Measurements from ENCODE around the gene SUSD6.

The SUSD6 gene

DNA sequence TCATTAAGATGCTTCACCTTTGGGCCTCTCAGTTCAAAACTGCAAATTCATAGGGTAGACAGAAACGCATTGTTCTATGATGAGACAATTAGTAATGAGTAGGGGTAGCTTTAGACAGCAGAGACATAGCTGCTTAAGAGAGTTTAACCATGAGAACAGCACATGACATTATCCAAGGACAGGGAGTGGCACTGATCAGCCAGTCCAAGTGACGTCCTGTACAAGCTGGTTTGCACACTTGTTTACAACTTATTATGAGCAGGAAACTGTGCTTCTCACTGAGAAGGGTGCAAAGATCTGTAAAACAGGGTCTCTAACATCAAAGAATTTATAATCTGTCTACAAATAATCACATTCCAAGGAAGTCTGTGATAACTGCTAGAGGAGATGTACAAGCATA is 144.4 kb downstream of the SUSD6 start:
- Mint-ChIP-seq H3K27ac (peak overlapping the region; percentile 33), H3K4me3 (no peak overlapping the region), H3K9me3 (no peaks in the 10 kb centered on the region), H3K36me3 (ENCODE audit: low read depth) (no peaks in the 10 kb centered on the region), H3K27me3 (no peaks in the 10 kb centered on the region), H3K4me1 (ENCODE audit: low read depth) (peaks cover 19% of the 10 kb centered on the region)

DNA sequence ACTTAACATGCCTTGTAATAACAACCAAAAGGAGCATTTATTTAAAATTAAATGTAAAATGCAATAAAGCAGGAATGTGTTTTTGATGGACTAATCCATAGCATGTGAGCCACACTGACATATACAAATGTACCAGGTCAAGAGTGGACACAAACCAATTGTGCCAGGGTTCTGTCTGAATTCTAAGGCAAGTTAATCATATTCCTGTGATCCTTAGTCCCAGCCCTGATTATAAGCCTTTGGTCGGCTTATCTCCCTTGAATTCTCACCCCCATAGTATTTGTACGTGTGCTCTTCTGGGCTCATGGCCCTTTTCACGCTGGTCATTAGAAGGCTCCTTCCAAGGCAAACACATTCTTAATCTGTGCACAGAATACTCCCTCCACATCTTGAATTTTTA is 144.9 kb downstream of the SUSD6 start:
- no peaks in the 10 kb centered on the region for H3K27me3 Mint-ChIP-seq
- H3K4me3 Mint-ChIP-seq, result no peak overlapping the region
- H3K36me3 Mint-ChIP-seq (ENCODE audit: low read depth), result no peaks in the 10 kb centered on the region
- H3K9me3 Mint-ChIP-seq, result no peaks in the 10 kb centered on the region
- peaks cover 23% of the 10 kb centered on the region for H3K4me1 Mint-ChIP-seq (ENCODE audit: low read depth)
- no peak overlapping the region for H3K27ac Mint-ChIP-seq

DNA sequence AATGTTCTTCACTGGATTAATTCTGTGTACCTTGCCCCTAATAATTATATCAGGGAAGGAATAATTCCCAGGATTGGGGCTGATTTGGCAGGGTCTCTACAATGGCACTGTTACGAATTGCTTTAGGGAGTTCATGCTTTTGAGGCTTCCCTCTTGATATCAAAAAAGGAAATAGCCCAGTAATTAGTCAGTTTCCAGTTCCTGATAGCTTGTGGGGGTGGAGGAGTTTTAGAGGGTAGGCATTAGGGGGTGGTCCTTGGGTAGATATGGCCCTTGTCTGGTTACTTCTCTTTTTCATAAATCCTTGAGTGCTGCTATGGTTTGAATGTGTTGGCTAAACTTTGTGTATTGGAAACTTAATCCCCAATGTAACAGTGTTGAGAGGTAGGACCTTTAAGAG is 149.4 kb downstream of the SUSD6 start:
- no peaks in the 10 kb centered on the region for H3K27me3 Mint-ChIP-seq
- H3K27ac Mint-ChIP-seq, result no peak overlapping the region
- peaks cover 14% of the 10 kb centered on the region for H3K36me3 Mint-ChIP-seq (ENCODE audit: low read depth)
- peaks cover 7% of the 10 kb centered on the region for H3K9me3 Mint-ChIP-seq
- peaks cover 44% of the 10 kb centered on the region for H3K4me1 Mint-ChIP-seq (ENCODE audit: low read depth)
- no peak overlapping the region for H3K4me3 Mint-ChIP-seq

DNA sequence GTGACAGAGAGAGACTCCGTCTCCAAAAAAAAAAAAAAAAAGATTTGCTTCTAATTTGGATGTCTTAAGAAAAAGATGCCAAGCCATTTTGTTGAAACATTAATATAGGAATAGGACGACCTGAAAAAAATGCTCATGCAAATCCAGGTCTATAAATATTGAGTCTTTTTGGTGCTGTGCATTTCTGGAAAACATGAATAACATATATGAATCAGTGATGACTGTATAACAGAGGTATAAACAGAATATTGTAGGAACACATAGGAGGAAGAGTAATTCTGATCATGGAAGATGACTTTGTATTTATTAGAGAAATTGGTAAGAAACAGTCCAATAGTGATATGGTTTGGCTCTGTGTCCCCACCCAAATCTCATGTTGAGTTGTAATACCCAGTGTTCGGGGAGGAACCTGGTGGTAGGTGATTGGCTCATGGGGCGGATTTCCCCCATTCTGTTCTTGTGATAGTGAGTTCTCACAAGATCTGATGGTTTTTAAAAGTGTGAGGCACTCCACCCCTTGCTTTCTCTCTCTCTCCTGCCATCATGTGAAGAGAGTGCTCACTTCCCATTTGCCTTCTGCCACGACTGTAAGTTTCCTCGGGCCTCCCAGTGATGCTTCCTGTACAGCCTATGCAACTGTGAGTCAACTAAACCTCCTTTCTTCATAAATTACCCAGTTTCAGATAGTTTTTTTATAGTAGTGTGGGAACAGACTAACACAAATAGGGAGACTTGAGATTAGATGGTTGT is 152.5 kb downstream of the SUSD6 start:
- Mint-ChIP-seq H3K9me3 (peaks cover 7% of the 10 kb centered on the region), H3K4me3 (peak overlapping the region; percentile 48), H3K27me3 (no peaks in the 10 kb centered on the region), H3K4me1 (ENCODE audit: low read depth) (peaks cover 73% of the 10 kb centered on the region), H3K27ac (peak overlapping the region; percentile 85), H3K36me3 (ENCODE audit: low read depth) (peaks cover 33% of the 10 kb centered on the region)

All from stimulated activated naive CD8-positive, alpha-beta T cell treated with anti-CD3 and anti-CD28 coated beads, Interleukin-15, Interleukin-2, amounts not matched to agents 100 ng/mL and 50 ng/mL, for 24 hours (primary cell).